Measurements from ENCODE around the gene NECAB3. TPM values are rescaled to one million over a fixed set of nuclear protein-coding genes. Genes with fewer than 3 reads are reported as not detected.

NECAB3 gene
- total and polyA plus RNA-seq, 2 donors (not counting 1 experiment from before 2014, with no cell fraction given), result 8.5 to 11.8 TPM

GRCh38 chr20:33693289-33693688 is 19.1 kb upstream of the NECAB3 start:
- H3K9me3 Mint-ChIP-seq (ENCODE audit: insufficient read depth), result no peaks in the 10 kb centered on the region
- 100% methylated on average over 3 of the region's 5 CpGs for WGBS (ENCODE audit: insufficient coverage)

GRCh38 chr20:33689973-33690372 is 15.7 kb upstream of the NECAB3 start:
- H3K4me2 ChIP-seq (replicated peaks; ENCODE audit: low read depth, low read length, poor library complexity, severe bottlenecking), result no peak overlapping the region
- ATAC-seq (ENCODE audit: low read depth) (no peak), DNase-seq (no peak)
- no peak for TF ChIP-seq CTCF (IDR thresholded peaks at IDR 0.05)
- TF ChIP-seq EZH2 (IDR thresholded peaks at IDR 0.05; ENCODE audit: borderline replicate concordance, insufficient read depth, low read depth, low read length, poor library complexity, severe bottlenecking), result no peak
- Mint-ChIP-seq H3K27me3 (no peaks in the 10 kb centered on the region), H3K4me3 (no peak overlapping the region), H3K4me1 (peaks cover 14% of the 10 kb centered on the region), H3K27ac (peak overlapping the region; percentile 26), H3K9me3 (ENCODE audit: insufficient read depth) (no peaks in the 10 kb centered on the region)
- H3K4me1 ChIP-seq (ENCODE audit: control insufficient read depth in 2 of 2, insufficient read depth in 2 of 2, low read length in 2 of 2), result peaks cover 11 to 13% of the 10 kb centered on the region in 2 donors
- no peak overlapping the region for H3K27ac ChIP-seq (ENCODE audit: low read length in 2 of 2)
- H3K4me3 ChIP-seq (ENCODE audit: control extremely low read depth in 1 of 5, extremely low read depth in 1 of 5, insufficient read depth in 1 of 5, low read depth in 2 of 5, low read length in 4 of 5), result no peak overlapping the region
- H3K36me3 ChIP-seq (replicated peaks in 1 of 2; ENCODE audit: control extremely low read depth in 1 of 2, control insufficient read depth in 1 of 2, extremely low read depth in 1 of 2, insufficient read depth in 2 of 2, low read length in 1 of 2), result no peaks in the 10 kb centered on the region
- no peaks in the 10 kb centered on the region for H3K79me2 ChIP-seq (ENCODE audit: control insufficient read depth, insufficient read depth, low read length)
- POLR2A ChIA-PET, result no interaction called here
- intact Hi-C loops (cut with micrococcal nuclease), result no loop called here
- CTCF ChIA-PET, result interaction anchor here (1.2 kb wide), 1 partner anchor 22 kb away, joined by 3 read pairs; no protein-coding TSS in a partner anchor
- WGBS (ENCODE audit: insufficient coverage), result no CpG with 5 or more reads among the region's 4 CpGs
- no peak overlapping the region for H2AFZ ChIP-seq (ENCODE audit: insufficient read depth, low read depth, low read length, poor library complexity, severe bottlenecking)
- no peak overlapping the region for H3K9ac ChIP-seq (ENCODE audit: low read length)
- H4K20me1 ChIP-seq (ENCODE audit: control insufficient read depth, insufficient read depth, low read length, poor library complexity, severe bottlenecking), result no peaks in the 10 kb centered on the region
- no peaks in the 10 kb centered on the region for H3K9me3 ChIP-seq (ENCODE audit: control extremely low read depth in 1 of 3, control insufficient read depth in 2 of 3, insufficient read depth in 1 of 3, low read length in 2 of 3)
- H3K27me3 ChIP-seq (replicated peaks in 1 of 4; ENCODE audit: control extremely low read depth in 1 of 4, control insufficient read depth in 3 of 4, insufficient read depth in 4 of 4, low read length in 3 of 4), result no peaks in the 10 kb centered on the region

More at GRCh38 chr20:33693289-33693688, 19.1 kb upstream of the NECAB3 start:
- ATAC-seq (ENCODE audit: low read depth), result no peak
- no peak overlapping the region for H2AFZ ChIP-seq (ENCODE audit: insufficient read depth, low read depth, low read length, poor library complexity, severe bottlenecking)
- no peak overlapping the region for H3K9ac ChIP-seq (ENCODE audit: low read length)
- H3K4me3 ChIP-seq (ENCODE audit: control extremely low read depth in 1 of 5, extremely low read depth in 1 of 5, insufficient read depth in 1 of 5, low read depth in 2 of 5, low read length in 4 of 5), result no peak overlapping the region
- no peak overlapping the region for H3K4me2 ChIP-seq (replicated peaks; ENCODE audit: low read depth, low read length, poor library complexity, severe bottlenecking)
- Mint-ChIP-seq H3K4me1 (no peaks in the 10 kb centered on the region), H3K27me3 (no peaks in the 10 kb centered on the region), H3K4me3 (no peak overlapping the region), H3K27ac (no peak overlapping the region)
- H3K27me3 ChIP-seq (replicated peaks in 1 of 4; ENCODE audit: control extremely low read depth in 1 of 4, control insufficient read depth in 3 of 4, insufficient read depth in 4 of 4, low read length in 3 of 4), result no peaks in the 10 kb centered on the region
- ChIA-PET POLR2A (interaction anchor here (0.6 kb wide), 1 partner anchor 108 kb away, joined by 3 read pairs; no protein-coding TSS in a partner anchor), CTCF (no interaction called here)
- no peaks in the 10 kb centered on the region for H3K36me3 ChIP-seq (replicated peaks in 1 of 2; ENCODE audit: control extremely low read depth in 1 of 2, control insufficient read depth in 1 of 2, extremely low read depth in 1 of 2, insufficient read depth in 2 of 2, low read length in 1 of 2)
- no peaks in the 10 kb centered on the region for H4K20me1 ChIP-seq (ENCODE audit: control insufficient read depth, insufficient read depth, low read length, poor library complexity, severe bottlenecking)
- no peaks in the 10 kb centered on the region for H3K79me2 ChIP-seq (ENCODE audit: control insufficient read depth, insufficient read depth, low read length)
- TF ChIP-seq CTCF (IDR thresholded peaks at IDR 0.05) (no peak), EZH2 (IDR thresholded peaks at IDR 0.05; ENCODE audit: borderline replicate concordance, insufficient read depth, low read depth, low read length, poor library complexity, severe bottlenecking) (no peak)
- H3K9me3 ChIP-seq (ENCODE audit: control extremely low read depth in 1 of 3, control insufficient read depth in 2 of 3, insufficient read depth in 1 of 3, low read length in 2 of 3), result peaks cover 0 to 3% (median 0%) of the 10 kb centered on the region in 3 donors
- H3K27ac ChIP-seq (ENCODE audit: low read length in 2 of 2), result no peak overlapping the region
- DNase-seq, result no peak
- no peaks in the 10 kb centered on the region for H3K4me1 ChIP-seq (ENCODE audit: control insufficient read depth in 2 of 2, insufficient read depth in 2 of 2, low read length in 2 of 2)
- intact Hi-C loops (cut with micrococcal nuclease), result no loop called here

Data from B cell (primary cell).